Stimulated activated naive B cell treated with anti-CD40 and anti-IgM and Interleukin-4, amounts not matched to agents 10 μg/mL and 1 μg/mL and 100 μg/mL, for 72 hours (primary cell): ENCODE results near the gene ZNF804A.

Experiments used
- ATAC-seq, 2 donors: fragments of 150-1000 bp; cut with Tn5 transposase; replicated peaks; 2 replicates each; pipeline ENCODE4 v1.10.0; 2021; ENCODE audit warnings: moderate library complexity in 1 of 2
- DNase-seq: peaks from one replicate; pipeline ENCODE4 v3.0.0; 2021
- H3K27ac Mint-ChIP-seq: one replicate; pipeline ENCODE4 v1.8.0; 2022; ENCODE audit warnings: mild to moderate bottlenecking, mixed read lengths
- H3K27me3 Mint-ChIP-seq, 2 donors: one replicate each; pipeline ENCODE4 v1.8.0; 2022; ENCODE audit warnings: mixed read lengths in 2 of 2
- H3K36me3 Mint-ChIP-seq, 2 donors: one replicate each; pipeline ENCODE4 v1.8.0; 2022; ENCODE audit warnings: mixed read lengths in 2 of 2, mild to moderate bottlenecking in 1 of 2
- H3K4me1 Mint-ChIP-seq, 2 donors: one replicate each; pipeline ENCODE4 v1.8.0; 2022; ENCODE audit warnings: mixed read lengths in 2 of 2, mild to moderate bottlenecking in 1 of 2
- H3K4me3 Mint-ChIP-seq, 2 donors: one replicate each; pipeline ENCODE4 v1.8.0; 2022; ENCODE audit warnings: mild to moderate bottlenecking in 2 of 2, mixed read lengths in 2 of 2, moderate library complexity in 1 of 2
- H3K9me3 Mint-ChIP-seq, 2 donors: one replicate each; pipeline ENCODE4 v1.8.0; 2022; ENCODE audit warnings: mixed read lengths in 2 of 2, mild to moderate bottlenecking in 1 of 2

The ZNF804A gene

DNA sequence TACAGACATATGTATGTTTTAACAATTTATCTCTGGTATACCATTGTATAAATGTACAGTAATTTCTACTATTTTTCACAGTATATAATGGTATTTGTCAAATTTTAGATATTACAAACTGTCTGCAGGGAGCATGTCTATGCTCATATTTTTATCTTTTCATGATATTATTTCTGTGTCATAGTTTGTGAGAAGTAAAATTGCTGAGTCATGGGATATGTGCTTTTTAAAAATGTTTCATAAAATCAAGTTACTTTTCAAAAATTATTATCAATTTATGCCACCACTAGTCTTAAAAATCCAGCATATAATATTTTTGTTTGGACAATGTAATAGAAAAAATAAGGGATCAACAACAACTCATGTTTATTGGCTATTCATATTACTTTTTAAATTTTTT, 9.1 kb upstream of the ZNF804A start:
- ATAC-seq (no peak), DNase-seq (no peak)
- Mint-ChIP-seq H3K27ac (no peak overlapping the region), H3K36me3 (no peaks in the 10 kb centered on the region), H3K4me1 (no peaks in the 10 kb centered on the region), H3K4me3 (no peak overlapping the region), H3K27me3 (peaks cover 0 to 4% of the 10 kb centered on the region in 2 donors), H3K9me3 (peaks cover 5 to 6% of the 10 kb centered on the region in 2 donors)

DNA sequence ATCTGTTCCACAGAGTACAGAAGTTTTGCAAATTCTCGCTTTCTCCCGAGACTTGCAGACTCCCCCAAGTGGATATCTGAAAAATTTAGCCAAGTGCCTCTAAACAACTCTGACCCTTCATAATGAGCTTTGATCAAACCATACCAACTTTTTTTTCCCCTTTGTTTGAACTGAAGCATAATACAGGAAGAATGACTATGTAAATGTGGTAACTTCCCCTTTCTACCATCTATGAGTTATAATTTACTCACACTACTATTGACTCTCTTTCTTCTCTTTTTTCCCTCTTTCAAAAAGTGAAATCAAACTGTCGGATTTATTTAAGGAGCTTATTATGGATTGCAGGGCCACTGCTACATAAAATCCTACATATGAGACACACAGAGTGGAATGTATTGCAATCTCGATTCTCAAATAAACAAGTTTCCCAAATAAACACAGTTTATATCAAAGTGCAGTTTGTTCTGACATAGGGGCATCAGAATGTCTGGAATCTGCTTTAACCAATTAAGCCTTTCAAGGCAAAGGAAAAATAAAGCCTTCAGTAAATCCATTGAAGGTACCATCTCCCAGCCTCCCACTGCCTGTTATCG, 1.4 kb upstream of the ZNF804A start:
- peak overlapping the region; percentile 63 to 72 for H3K4me3 Mint-ChIP-seq
- H3K4me1 Mint-ChIP-seq: peaks cover 14 to 27% of the 10 kb centered on the region in 2 donors
- DNase-seq (no peak), ATAC-seq (peak; percentile 69 to 71)
- H3K9me3 Mint-ChIP-seq: peaks cover 6% of the 10 kb centered on the region in 2 donors
- H3K36me3 Mint-ChIP-seq: no peaks in the 10 kb centered on the region
- H3K27ac Mint-ChIP-seq: no peak overlapping the region
- H3K27me3 Mint-ChIP-seq: peaks cover 32 to 44% of the 10 kb centered on the region in 2 donors

DNA sequence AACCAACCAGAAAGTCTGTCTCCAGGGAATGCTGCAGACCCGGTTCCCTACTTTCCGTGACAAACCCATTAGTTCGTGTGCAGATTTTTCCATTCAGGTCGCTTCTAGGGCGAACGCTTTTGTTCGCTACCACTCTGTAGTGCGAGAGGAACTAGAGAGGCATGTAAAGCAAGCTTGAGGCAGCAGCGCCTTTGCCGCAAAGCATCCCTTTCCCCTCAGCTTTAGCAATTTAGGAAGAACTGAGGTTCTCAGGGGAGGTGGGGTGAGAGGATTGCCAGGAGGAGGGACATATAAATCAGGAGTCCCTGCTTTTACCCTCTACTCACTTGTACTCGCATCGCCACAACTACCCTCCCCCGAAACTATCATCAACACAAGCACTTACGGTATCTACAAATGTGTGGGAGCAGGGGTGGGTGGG, 748 bp upstream of the ZNF804A start:
- no peaks in the 10 kb centered on the region for H3K36me3 Mint-ChIP-seq
- peaks cover 32 to 41% of the 10 kb centered on the region in 2 donors for H3K27me3 Mint-ChIP-seq
- ATAC-seq (peak; percentile 56 to 57), DNase-seq (no peak)
- peaks cover 3 to 4% of the 10 kb centered on the region in 2 donors for H3K9me3 Mint-ChIP-seq
- H3K27ac Mint-ChIP-seq: no peak overlapping the region
- peaks cover 14 to 27% of the 10 kb centered on the region in 2 donors for H3K4me1 Mint-ChIP-seq
- peak overlapping the region; percentile 63 to 72 for H3K4me3 Mint-ChIP-seq

DNA sequence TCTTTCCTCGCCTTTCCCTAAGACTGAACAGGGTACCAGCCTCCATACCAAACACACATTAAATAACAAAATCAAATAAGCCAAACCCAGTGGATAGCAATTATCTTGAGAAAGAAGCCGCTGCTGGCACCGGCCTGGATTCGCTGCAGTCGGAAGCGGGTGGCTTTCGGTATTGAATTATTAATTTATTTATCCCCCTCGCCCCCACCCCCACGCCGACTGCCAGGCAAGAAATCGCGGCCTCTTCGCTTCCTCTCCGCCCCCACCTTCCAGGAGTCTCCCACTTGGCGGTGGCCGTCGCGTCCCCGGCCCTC, 370 bp upstream of the ZNF804A start:
- H3K4me3 Mint-ChIP-seq: peak overlapping the region; percentile 63 to 72
- DNase-seq (no peak), ATAC-seq (peak in 1 of 2 donors; percentile 6)
- H3K27ac Mint-ChIP-seq: no peak overlapping the region
- H3K27me3 Mint-ChIP-seq: peaks cover 32 to 40% of the 10 kb centered on the region in 2 donors
- no peaks in the 10 kb centered on the region for H3K36me3 Mint-ChIP-seq
- peaks cover 0 to 3% of the 10 kb centered on the region in 2 donors for H3K9me3 Mint-ChIP-seq
- H3K4me1 Mint-ChIP-seq: peaks cover 14 to 27% of the 10 kb centered on the region in 2 donors

DNA sequence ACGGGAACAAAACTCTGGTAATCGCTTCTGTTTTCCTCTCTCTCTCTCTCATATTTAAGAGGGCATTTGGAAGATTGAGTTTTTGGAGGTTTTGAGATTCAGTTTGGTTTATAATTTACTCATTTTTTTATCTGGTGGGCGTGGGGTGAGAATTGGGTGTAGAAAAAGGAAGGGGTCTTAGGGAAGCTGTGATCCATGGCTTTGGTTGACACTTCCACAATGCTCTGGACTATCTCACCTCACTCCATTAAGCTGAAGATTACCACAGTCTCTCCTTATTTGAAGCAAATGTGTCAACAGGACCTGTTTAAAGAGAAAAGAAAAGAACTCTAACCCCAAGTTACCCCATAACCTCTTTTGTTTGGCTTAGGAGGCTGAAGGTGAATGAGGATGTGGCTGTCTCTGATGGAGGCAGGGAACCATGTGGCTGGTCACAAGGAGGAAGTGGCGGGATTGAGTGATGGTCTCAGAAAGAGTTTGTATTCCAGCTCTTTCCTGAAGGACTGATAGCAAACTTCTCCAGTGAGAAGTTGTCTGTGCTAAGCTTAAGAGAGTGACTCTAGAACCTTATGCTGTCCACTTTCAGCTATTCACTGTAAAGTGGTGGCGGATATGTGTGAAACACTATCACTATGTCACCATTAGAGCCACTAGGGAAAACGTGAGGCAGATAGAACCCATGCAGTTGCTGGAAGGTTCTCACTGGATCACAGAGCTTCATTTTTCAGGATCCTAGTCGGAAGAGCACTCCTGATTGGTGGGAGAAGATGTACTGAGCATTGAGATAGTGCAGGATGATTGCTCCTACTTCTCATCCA, 934 bp downstream of the ZNF804A start:
- no peak for DNase-seq
- Mint-ChIP-seq H3K27ac (peak overlapping the region; percentile 75), H3K36me3 (no peaks in the 10 kb centered on the region), H3K9me3 (peaks cover 0 to 3% of the 10 kb centered on the region in 2 donors), H3K4me3 (peak overlapping the region; percentile 63 to 72), H3K27me3 (peaks cover 32 to 40% of the 10 kb centered on the region in 2 donors), H3K4me1 (peaks cover 14 to 27% of the 10 kb centered on the region in 2 donors)
- no peak for ATAC-seq

DNA sequence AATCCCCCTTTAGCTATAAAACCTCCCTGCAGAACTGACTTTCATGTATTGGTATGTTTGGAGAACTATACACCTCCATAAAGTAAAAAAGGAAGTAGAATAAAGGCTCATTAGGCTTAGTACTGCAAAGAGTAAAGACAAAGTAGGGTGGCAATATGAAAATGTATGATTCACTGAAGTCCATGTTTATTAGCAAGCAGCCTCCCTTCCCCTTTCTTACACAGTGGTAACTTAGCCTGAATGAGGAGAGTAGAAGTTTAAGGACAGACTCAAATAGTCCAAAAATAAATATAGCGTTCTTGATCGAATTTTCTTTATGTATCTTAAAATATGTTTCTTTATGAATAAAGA, 1.5 kb downstream of the ZNF804A start:
- DNase-seq (no peak), ATAC-seq (no peak)
- H3K4me3 Mint-ChIP-seq: peak overlapping the region in 1 of 2 donors; percentile 72
- H3K36me3 Mint-ChIP-seq: no peaks in the 10 kb centered on the region
- H3K27me3 Mint-ChIP-seq: peaks cover 32 to 36% of the 10 kb centered on the region in 2 donors
- no peak overlapping the region for H3K27ac Mint-ChIP-seq
- peaks cover 14 to 27% of the 10 kb centered on the region in 2 donors for H3K4me1 Mint-ChIP-seq
- peaks cover 0 to 3% of the 10 kb centered on the region in 2 donors for H3K9me3 Mint-ChIP-seq

DNA sequence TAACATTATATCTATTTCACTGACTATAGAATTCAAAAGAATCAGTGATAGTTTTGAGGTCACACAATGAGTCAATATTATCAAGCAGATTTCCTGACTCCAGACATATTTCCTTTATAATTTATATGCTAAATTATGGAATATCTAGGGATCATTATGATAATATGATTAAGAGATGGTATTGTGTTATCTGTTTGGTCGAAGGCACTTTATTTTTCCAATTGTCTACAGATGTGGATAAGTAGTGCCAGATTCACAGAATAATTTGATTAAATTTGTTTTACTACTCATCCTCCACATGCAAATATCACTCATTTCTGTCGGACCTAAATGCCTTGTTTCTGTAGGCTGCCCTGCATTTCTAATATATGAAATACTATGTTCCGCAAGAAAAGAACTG, 4.4 kb downstream of the ZNF804A start:
- no peak for ATAC-seq
- no peaks in the 10 kb centered on the region for H3K9me3 Mint-ChIP-seq
- H3K27me3 Mint-ChIP-seq: peaks cover 17% of the 10 kb centered on the region in 2 donors
- no peaks in the 10 kb centered on the region for H3K36me3 Mint-ChIP-seq
- DNase-seq: no peak
- peaks cover 5 to 14% of the 10 kb centered on the region in 2 donors for H3K4me1 Mint-ChIP-seq
- no peak overlapping the region for H3K27ac Mint-ChIP-seq
- no peak overlapping the region for H3K4me3 Mint-ChIP-seq

DNA sequence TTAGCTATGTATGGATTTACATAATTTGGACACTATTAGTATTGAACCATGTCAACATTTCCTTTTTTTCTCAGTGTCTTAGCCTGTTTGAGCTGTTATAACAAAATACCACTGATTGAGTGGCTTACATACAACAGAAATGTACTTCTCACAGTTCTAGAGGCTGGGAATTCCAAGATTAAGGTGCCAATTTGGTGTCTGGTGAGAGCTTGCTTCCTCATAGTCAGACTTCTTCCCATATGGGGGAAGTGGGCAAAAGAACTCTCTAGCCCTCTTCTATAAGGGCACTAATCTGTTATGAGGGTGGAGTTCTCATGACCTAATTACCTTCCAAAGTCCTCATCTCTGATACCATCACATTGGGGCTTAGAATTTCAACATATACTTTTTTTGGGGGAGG, 12.6 kb downstream of the ZNF804A start:
- DNase-seq (no peak), ATAC-seq (no peak)
- Mint-ChIP-seq H3K27ac (no peak overlapping the region), H3K4me3 (no peak overlapping the region), H3K4me1 (no peaks in the 10 kb centered on the region), H3K36me3 (no peaks in the 10 kb centered on the region), H3K9me3 (peaks cover 0 to 1% of the 10 kb centered on the region in 2 donors), H3K27me3 (no peaks in the 10 kb centered on the region)

DNA sequence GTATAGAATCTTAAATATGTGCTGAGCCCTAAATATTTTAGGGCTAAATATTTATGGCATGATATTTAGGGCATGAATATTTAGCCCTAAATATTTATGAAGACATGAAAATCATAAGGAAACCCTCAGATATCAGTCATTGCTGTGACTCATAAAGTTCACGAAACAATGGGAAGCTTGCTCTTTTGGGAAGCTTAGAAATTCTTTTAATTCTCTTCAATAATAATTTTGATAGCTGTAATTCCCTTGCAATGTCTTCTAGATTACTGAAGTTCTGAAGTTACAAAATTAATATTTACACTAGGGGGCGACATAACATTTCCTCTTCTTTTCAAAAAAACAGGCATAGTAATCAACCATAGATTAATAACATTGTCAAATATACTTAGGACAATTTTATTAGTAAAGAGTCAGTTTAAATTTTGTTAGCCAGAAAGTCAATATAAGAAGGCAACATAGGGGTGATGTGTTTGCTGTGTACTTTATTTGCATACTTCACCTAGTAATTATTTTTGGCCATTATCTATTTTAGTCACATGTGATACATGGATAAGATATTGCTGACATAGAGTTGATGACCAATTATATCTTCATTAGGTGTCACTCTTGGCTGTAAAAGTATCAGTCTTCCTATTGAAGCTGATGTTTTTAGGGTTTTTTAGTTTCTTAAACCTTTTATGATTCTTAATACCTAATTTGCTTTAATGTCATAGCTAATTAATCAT, 13.2 kb downstream of the ZNF804A start:
- H3K9me3 Mint-ChIP-seq: peaks cover 0 to 1% of the 10 kb centered on the region in 2 donors
- H3K27me3 Mint-ChIP-seq: no peaks in the 10 kb centered on the region
- ATAC-seq (no peak), DNase-seq (no peak)
- H3K4me1 Mint-ChIP-seq: no peaks in the 10 kb centered on the region
- no peak overlapping the region for H3K4me3 Mint-ChIP-seq
- no peak overlapping the region for H3K27ac Mint-ChIP-seq
- H3K36me3 Mint-ChIP-seq: no peaks in the 10 kb centered on the region

DNA sequence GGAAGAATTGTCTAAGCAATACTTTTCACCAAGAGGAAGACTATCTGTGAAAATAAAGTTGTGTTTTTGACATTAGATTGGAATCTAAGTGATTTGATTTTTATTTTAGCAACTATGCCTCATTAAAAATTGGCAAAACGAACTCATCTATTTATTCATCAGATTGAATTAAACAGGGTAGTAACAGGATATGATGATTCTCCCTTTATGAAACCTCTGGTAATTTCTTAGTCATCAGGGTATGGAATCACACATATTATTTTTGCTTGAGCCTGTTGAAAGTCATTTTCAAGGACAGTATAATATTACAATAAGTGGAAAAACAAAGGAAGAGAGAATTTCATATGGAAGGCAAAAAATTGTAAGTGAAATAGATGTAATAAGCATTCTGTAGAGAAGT, 22.0 kb downstream of the ZNF804A start:
- no peak overlapping the region for H3K4me3 Mint-ChIP-seq
- no peak overlapping the region for H3K27ac Mint-ChIP-seq
- no peaks in the 10 kb centered on the region for H3K27me3 Mint-ChIP-seq
- no peaks in the 10 kb centered on the region for H3K9me3 Mint-ChIP-seq
- H3K36me3 Mint-ChIP-seq: no peaks in the 10 kb centered on the region
- H3K4me1 Mint-ChIP-seq: no peaks in the 10 kb centered on the region
- no peak for ATAC-seq
- no peak for DNase-seq

DNA sequence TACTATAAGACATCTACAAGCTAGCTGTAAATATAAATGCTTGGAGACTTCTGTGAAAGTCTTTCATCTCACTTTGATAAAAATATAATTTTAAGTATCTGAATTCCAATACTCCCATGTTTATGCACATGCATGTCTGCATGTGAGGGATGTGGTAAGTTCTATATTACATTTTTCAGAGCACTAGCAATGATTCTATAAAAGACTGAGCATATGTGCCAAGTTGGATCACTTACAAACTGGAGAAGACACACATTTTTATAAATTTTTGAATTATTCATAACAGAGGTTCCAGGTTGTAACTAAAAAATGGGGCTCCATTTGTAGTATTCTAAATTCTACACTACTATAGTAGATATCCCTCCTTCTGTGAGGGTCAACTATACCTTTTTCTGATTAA, 26.0 kb downstream of the ZNF804A start:
- ATAC-seq: no peak
- H3K4me3 Mint-ChIP-seq: no peak overlapping the region
- H3K36me3 Mint-ChIP-seq: no peaks in the 10 kb centered on the region
- no peak overlapping the region for H3K27ac Mint-ChIP-seq
- no peaks in the 10 kb centered on the region for H3K4me1 Mint-ChIP-seq
- no peaks in the 10 kb centered on the region for H3K27me3 Mint-ChIP-seq
- H3K9me3 Mint-ChIP-seq: no peaks in the 10 kb centered on the region
- no peak for DNase-seq

DNA sequence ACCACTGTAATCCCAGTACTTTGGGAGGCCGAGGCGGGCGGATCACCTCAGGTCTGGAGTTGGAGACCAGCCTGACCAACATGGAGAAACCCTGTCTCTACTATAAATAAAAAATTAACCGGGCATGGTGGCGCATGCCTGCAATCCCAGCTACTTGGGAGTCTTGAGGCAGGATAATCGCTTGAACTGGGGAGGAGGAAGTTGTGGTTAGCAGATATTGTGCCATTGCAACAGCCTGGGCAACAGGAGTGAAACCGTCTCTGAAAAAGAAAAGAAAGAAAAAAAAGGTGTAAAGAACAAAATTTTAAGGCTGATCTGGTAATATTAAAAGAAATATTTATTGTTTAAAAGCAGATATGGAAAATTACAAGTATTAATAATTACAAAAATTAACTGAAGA, 29.7 kb downstream of the ZNF804A start:
- H3K36me3 Mint-ChIP-seq: no peaks in the 10 kb centered on the region
- H3K27ac Mint-ChIP-seq: no peak overlapping the region
- no peaks in the 10 kb centered on the region for H3K27me3 Mint-ChIP-seq
- ATAC-seq (no peak), DNase-seq (no peak)
- no peaks in the 10 kb centered on the region for H3K4me1 Mint-ChIP-seq
- no peak overlapping the region for H3K4me3 Mint-ChIP-seq
- H3K9me3 Mint-ChIP-seq: no peaks in the 10 kb centered on the region

DNA sequence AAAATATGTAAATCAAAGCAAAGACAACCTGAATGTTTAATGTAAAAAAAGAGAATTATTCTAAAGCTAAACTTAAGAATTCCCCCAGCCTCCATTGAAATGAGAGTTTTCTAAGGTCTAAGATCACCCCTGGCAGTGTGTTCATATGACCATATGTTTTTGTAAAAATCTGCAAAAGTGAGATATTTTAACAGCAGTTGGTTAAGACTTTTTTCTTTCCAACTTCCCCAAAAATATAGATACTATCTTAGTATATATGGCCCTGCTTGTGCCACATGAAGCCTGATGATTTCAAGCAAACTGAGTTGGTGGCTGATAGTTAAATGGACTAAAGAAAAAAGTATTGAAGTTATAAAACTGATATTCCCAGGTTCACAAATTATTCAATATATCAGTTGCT, 35.4 kb downstream of the ZNF804A start:
- Mint-ChIP-seq H3K36me3 (no peaks in the 10 kb centered on the region), H3K27me3 (no peaks in the 10 kb centered on the region), H3K27ac (no peak overlapping the region), H3K9me3 (no peaks in the 10 kb centered on the region), H3K4me3 (no peak overlapping the region), H3K4me1 (no peaks in the 10 kb centered on the region)
- no peak for ATAC-seq
- no peak for DNase-seq

DNA sequence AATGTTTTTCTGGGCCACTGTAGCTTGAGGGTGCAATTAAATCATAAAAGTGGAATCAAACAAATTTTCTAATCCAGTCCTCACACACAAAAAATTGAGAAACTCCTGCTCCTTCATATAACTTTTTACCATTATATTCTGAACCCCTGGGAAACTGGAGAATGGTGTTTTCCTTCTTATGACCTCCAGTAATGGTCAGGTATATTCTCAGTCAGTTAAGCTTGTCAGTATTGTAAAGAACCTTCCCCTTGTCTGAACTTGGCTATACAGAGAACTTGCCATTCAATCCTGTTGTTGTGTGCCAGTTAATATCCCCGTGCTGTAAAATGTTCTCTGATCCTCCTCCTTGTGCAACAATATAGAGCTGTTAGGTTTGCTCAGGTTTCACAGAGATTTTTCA, 39.5 kb downstream of the ZNF804A start:
- Mint-ChIP-seq H3K9me3 (no peaks in the 10 kb centered on the region), H3K4me3 (no peak overlapping the region), H3K27ac (no peak overlapping the region), H3K4me1 (no peaks in the 10 kb centered on the region), H3K36me3 (no peaks in the 10 kb centered on the region), H3K27me3 (no peaks in the 10 kb centered on the region)
- ATAC-seq (no peak), DNase-seq (no peak)

DNA sequence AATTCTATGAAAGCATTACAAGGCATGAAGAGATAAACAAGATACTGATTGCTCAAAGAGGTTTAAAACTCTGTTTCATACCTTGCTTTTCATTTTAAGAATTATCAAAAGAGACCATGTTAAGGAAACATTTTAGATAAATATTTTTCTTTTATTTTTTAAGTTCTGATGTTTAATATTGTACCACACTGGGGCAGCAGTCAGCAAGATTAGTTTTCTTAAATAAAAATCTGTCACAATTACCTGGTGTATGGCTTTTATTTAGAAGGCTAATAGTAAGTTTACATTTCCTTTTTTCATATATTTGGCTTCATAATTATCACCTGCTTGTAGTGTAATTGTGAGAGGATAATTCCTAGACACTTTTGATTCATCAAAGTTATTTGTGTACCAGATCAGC, 46.4 kb downstream of the ZNF804A start:
- Mint-ChIP-seq H3K9me3 (peaks cover 0 to 2% of the 10 kb centered on the region in 2 donors), H3K27ac (no peak overlapping the region), H3K4me3 (no peak overlapping the region), H3K4me1 (peaks cover 0 to 8% of the 10 kb centered on the region in 2 donors), H3K27me3 (no peaks in the 10 kb centered on the region), H3K36me3 (no peaks in the 10 kb centered on the region)
- ATAC-seq (no peak), DNase-seq (no peak)
